ENCODE measurements around the gene SMARCC1.

- TF ChIP-seq, protein P1, sequence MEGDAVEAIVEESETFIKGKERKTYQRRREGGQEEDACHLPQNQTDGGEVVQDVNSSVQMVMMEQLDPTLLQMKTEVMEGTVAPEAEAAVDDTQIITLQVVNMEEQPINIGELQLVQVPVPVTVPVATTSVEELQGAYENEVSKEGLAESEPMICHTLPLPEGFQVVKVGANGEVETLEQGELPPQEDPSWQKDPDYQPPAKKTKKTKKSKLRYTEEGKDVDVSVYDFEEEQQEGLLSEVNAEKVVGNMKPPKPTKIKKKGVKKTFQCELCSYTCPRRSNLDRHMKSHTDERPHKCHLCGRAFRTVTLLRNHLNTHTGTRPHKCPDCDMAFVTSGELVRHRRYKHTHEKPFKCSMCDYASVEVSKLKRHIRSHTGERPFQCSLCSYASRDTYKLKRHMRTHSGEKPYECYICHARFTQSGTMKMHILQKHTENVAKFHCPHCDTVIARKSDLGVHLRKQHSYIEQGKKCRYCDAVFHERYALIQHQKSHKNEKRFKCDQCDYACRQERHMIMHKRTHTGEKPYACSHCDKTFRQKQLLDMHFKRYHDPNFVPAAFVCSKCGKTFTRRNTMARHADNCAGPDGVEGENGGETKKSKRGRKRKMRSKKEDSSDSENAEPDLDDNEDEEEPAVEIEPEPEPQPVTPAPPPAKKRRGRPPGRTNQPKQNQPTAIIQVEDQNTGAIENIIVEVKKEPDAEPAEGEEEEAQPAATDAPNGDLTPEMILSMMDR (conservative IDR thresholded peaks at IDR 0.05; ENCODE audit: low read length), result no peak
- TF ChIP-seq EZH2phosphoT487 (IDR thresholded peaks at IDR 0.05; ENCODE audit: borderline replicate concordance), result no peak
Measured at GRCh38 chr3:47634996-47635395, 146.7 kb downstream of the SMARCC1 start.

All from Loucy (cell line).